ES-I3 (cell line): Measurements from ENCODE around the gene H6PD.

ENCODE experiments used
- H3K36me3 ChIP-seq: 2 replicates; pipeline ENCODE4 v1.6.1; 2013; ENCODE audit warnings: mild to moderate bottlenecking, low read length, control low read depth, moderate library complexity; ENCODE audit not compliant: insufficient read depth
- H3K4me1 ChIP-seq: 2 replicates; pipeline ENCODE4 v1.6.1; 2013; ENCODE audit warnings: mild to moderate bottlenecking, control low read depth, low read length; ENCODE audit not compliant: insufficient read depth
- H3K9ac ChIP-seq: 2 replicates; pipeline ENCODE4 v1.6.1; 2013; ENCODE audit warnings: low read depth, mild to moderate bottlenecking, low read length, moderate library complexity
- H3K9me3 ChIP-seq: 2 replicates; pipeline ENCODE4 v1.6.1; 2013; ENCODE audit warnings: mild to moderate bottlenecking, low read length, moderate library complexity; ENCODE audit not compliant: control insufficient read depth, insufficient read depth

H6PD gene

GRCh38 chr1:9234223-9235095 lies at the start of gene H6PD:
H6PD (plus strand) TSS chr1:9234774; CDS start chr1:9244935, 10,161 bp downstream.
- Histone ChIP-seq H3K9me3 (no peaks in the 10 kb centered on the region), H3K36me3 (no peaks in the 10 kb centered on the region), H3K4me1 (peaks cover 7% of the 10 kb centered on the region), H3K9ac (peak within 1 kb of the TSS; percentile 51)

DNA sequence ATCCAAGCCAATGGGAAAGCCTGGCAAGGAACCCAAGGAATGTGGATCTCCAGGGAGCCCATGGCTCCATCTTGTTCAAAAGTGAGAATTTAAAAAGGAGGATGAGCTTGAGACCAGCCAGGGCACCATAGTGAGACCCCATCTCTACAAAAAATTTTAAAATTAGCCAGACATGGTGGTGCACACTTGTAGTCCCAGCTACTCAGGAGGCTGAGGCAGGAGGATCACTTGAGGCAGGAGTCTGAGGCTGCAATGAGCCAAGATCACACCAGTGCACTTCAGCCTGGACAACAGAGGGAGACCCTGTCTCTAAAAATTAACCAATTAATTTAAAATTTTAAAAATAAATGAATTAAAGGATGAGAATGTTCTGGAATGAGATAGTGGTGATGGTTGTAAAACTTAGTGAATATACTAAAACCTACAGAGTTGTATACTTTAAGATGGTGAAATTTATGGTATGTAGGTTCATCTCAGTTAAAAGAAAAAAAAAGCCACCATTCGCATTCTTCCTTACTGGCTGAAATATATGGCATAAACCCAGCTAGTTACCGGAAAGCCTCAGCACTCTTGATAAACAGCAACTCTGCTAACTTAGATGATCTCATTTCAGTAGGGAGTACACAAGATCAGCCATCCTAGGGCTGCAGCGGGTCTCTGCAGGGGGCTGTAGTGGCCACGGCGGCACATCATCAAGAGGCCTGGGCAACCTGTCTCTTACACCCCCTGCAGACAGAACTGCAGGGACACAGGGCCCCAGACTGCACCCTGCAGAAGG lies 48.3 kb upstream of the H6PD start:
- H3K4me1 ChIP-seq = no peaks in the 10 kb centered on the region; the same call in 1 of the 2 replicates
- no peak overlapping the region for H3K9ac ChIP-seq
- H3K9me3 ChIP-seq = no peaks in the 10 kb centered on the region
- no peaks in the 10 kb centered on the region; the same call in 1 of the 2 replicates for H3K36me3 ChIP-seq

DNA sequence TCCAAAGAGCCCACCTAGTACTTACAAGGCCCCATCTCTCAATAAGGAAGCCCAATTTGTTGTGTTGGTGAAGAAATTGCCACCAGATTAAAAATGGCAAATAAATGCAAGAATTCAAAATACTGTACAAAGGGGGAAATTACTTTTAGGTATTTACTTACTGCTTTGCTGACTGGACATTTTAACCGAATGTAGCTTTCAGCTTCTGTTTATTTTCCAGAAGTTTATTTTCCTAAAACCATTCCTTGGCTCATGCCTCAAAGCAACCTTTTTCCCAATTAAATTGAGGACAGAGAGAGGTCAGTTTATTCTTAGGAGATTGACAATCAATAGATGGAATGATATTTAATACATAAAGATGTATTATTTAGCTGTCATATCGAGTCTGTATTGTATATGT lies 47.6 kb upstream of the H6PD start:
- no peak overlapping the region for H3K9ac ChIP-seq
- H3K36me3 ChIP-seq = no peaks in the 10 kb centered on the region; the same call in 1 of the 2 replicates
- no peaks in the 10 kb centered on the region; the same call in 1 of the 2 replicates for H3K4me1 ChIP-seq
- H3K9me3 ChIP-seq = no peaks in the 10 kb centered on the region

GRCh38 chr1:9190234-9190633 lies 44.3 kb upstream of the H6PD start:
- Histone ChIP-seq H3K9me3 (no peaks in the 10 kb centered on the region), H3K36me3 (no peaks in the 10 kb centered on the region), H3K9ac (no peak overlapping the region), H3K4me1 (no peaks in the 10 kb centered on the region; the same call in 1 of the 2 replicates)

DNA sequence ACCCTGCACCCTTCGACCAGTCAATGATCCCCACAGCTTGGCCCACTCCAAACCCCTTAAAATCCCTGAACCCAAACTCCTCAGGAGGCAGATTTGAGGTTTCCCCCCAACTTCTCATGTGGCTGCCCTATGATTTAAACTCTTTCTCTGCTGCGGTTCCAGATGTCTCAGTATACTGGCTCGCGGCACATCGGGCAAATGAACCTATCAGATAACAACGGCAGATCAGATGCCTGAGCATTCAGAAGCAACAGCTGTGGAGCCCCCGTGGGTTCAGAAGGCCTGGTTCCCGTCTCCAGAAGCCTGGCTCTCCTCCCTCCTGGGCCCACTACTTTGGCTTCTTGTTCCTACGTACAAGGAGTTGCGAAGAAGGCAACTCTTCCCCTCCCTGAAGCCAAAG lies 43.3 kb upstream of the H6PD start:
- H3K9ac ChIP-seq = no peak overlapping the region
- H3K9me3 ChIP-seq = no peaks in the 10 kb centered on the region
- H3K36me3 ChIP-seq = no peaks in the 10 kb centered on the region
- H3K4me1 ChIP-seq = no peaks in the 10 kb centered on the region; the same call in 1 of the 2 replicates

- peaks cover 6% of the 10 kb centered on the region for H3K4me1 ChIP-seq
- H3K36me3 ChIP-seq = no peaks in the 10 kb centered on the region
- no peak overlapping the region for H3K9ac ChIP-seq
- no peaks in the 10 kb centered on the region for H3K9me3 ChIP-seq
These were observed 41.9 kb upstream of the H6PD start for GRCh38 chr1:9192578-9193232.

DNA sequence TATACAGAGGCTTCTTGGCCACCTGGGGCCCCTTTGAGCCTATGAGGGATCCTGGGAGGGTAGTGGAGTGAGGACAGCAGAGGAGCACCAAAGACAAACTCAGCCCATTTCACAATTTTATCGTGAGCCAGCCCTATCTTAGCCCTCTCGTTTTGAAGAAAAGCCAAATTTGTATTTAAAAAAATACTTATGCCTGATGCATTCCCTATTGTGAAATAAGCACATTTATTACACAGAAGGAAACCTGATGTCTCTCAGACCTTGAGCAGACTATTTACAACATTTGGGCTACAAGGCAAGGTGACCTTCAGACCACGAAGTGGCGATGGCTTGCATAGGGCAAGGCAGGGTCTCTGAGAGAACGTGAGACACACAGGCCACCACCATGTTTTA lies 41.3 kb upstream of the H6PD start:
- peaks cover 6% of the 10 kb centered on the region for H3K4me1 ChIP-seq

DNA sequence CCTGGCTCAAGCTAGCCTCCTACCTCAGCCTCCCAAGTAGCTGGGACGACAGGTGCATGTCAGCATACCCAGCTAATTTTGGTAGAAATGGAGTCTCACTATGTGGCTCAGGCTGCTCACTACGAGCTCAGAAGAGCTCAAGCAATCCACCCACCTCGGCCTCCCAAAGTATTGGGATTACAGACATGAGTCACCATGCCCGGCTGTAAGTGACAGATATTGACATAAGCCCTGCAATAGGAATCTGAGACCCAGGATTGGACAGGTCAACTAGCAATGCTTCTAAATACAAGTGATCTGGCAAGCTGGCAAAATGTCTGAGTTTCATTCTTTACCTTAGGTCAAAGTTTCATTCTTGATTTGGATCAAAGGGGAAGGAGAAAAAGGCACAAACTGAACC lies 40.5 kb upstream of the H6PD start:
- peaks cover 6% of the 10 kb centered on the region for H3K4me1 ChIP-seq
- no peaks in the 10 kb centered on the region for H3K9me3 ChIP-seq
- H3K36me3 ChIP-seq = no peaks in the 10 kb centered on the region
- H3K9ac ChIP-seq = no peak overlapping the region

More for the DNA sequence above, 41.3 kb upstream of the H6PD start:
- no peaks in the 10 kb centered on the region for H3K36me3 ChIP-seq
- no peak overlapping the region for H3K9ac ChIP-seq
- H3K9me3 ChIP-seq = no peaks in the 10 kb centered on the region

GRCh38 chr1:9195651-9196050 lies 38.9 kb upstream of the H6PD start:
- no peaks in the 10 kb centered on the region for H3K36me3 ChIP-seq
- no peak overlapping the region for H3K9ac ChIP-seq
- H3K4me1 ChIP-seq = peaks cover 6% of the 10 kb centered on the region

DNA sequence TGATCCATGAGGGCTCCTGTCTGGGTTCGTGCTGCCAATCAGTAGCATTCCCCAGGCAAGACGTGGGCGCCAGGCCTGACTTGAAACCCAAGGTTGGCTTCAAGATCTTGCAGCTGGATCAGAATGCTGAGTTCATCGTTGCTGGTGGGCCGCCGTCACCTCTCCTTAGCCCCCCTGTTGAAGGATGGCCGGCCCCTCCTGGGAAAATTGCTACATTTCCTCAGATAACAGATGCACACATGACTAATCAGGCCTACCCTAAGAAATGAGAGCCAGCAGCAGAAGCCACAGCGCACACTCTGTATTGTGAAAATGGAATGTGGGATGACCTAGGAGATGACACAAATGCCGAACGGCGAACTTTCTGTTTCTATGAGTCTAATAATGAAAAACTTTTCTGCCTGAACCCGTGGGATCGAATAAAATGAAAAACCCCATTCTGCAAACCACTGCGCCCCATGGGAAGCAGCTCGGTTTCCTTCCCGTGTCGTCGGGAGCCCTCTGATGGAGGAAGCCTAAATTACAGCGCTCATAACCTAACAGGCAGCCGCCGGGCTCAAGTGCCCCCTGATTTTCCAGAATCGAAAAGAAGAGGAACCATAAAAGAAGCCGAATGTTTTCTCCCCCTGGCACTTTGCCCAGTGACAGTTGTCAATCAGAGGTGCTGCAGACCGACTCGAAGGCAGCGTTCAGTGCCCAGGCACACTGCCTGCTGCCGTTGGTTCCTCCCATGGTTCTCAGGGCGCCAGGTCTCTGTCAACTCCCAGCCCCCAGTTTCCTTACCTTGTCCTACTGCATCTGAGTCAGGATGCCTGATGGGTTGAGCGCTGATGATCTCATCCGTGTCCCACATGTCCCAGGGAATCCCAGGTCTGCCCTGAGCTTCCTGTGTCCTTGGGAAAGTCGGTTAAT lies 38.2 kb upstream of the H6PD start:
- H3K36me3 ChIP-seq = no peaks in the 10 kb centered on the region
- H3K9me3 ChIP-seq = no peaks in the 10 kb centered on the region
- H3K4me1 ChIP-seq = peaks cover 9% of the 10 kb centered on the region
- H3K9ac ChIP-seq = no peak overlapping the region

More at GRCh38 chr1:9195651-9196050, 38.9 kb upstream of the H6PD start:
- no peaks in the 10 kb centered on the region for H3K9me3 ChIP-seq

- Histone ChIP-seq H3K9ac (no peak overlapping the region), H3K9me3 (no peaks in the 10 kb centered on the region), H3K36me3 (no peaks in the 10 kb centered on the region), H3K4me1 (peaks cover 12% of the 10 kb centered on the region)
These were observed 37.1 kb upstream of the H6PD start for GRCh38 chr1:9197186-9198099.

GRCh38 chr1:9198538-9199361 lies 35.8 kb upstream of the H6PD start:
- Histone ChIP-seq H3K4me1 (peaks cover 12% of the 10 kb centered on the region), H3K9ac (peak overlapping the region; percentile 19; the same call in 1 of the 2 replicates), H3K9me3 (no peaks in the 10 kb centered on the region), H3K36me3 (no peaks in the 10 kb centered on the region)
